GM12878 (cell line): ENCODE results near the gene HIVEP2. TPM values are rescaled to one million over a fixed set of nuclear protein-coding genes. Genes with fewer than 3 reads are reported as not detected.

ENCODE experiments used
- BCL11A ChIP-seq: IDR thresholded peaks from 2 replicates; pipeline ENCODE4 v1.6.1; 2011; ENCODE audit warnings: low read depth, low read length
- BCLAF1 ChIP-seq: fragments of 450-650 bp; IDR thresholded peaks from 2 replicates; pipeline ENCODE4 v1.6.1; 2017; ENCODE audit warnings: antibody characterized with exemption, mild to moderate bottlenecking, moderate library complexity
- CREM ChIP-seq: IDR thresholded peaks from 2 replicates; pipeline ENCODE4 v1.6.1; 2014; ENCODE audit warnings: antibody characterized with exemption, low read depth
- EGR1 ChIP-seq, 2 experiments: IDR thresholded peaks; 1 replicate in 1 of 2; 2 replicates in 1 of 2; pipeline ENCODE4 v1.6.1; 2011 to 2012; ENCODE audit warnings: low read depth in 2 of 2, low read length in 2 of 2, borderline replicate concordance in 1 of 2, mild to moderate bottlenecking in 1 of 2, moderate library complexity in 1 of 2
- ESRRA ChIP-seq: IDR thresholded peaks from 2 replicates; pipeline ENCODE4 v1.6.1; 2012; ENCODE audit warnings: mild to moderate bottlenecking, low read length, improper control_type of control experiment
- JUND ChIP-seq: IDR thresholded peaks from 2 replicates; pipeline ENCODE4 v1.6.1; 2012; ENCODE audit warnings: low read depth, mild to moderate bottlenecking, low read length, improper control_type of control experiment, moderate library complexity
- MTA3 ChIP-seq: IDR thresholded peaks from 2 replicates; pipeline ENCODE4 v1.6.1; 2012; ENCODE audit warnings: low read length, inconsistent platforms, borderline replicate concordance
- MXI1 ChIP-seq: fragments of 150-350 bp; IDR thresholded peaks from 2 replicates; pipeline ENCODE4 v1.6.1; 2011; ENCODE audit warnings: low read depth, mild to moderate bottlenecking, inconsistent platforms, low read length, improper control_type of control experiment
- NRF1 ChIP-seq: conservative IDR thresholded peaks from 2 replicates; pipeline ENCODE4 v1.6.1; 2011; ENCODE audit warnings: mild to moderate bottlenecking, low read depth, low read length, improper control_type of control experiment
- POU2F2 ChIP-seq: IDR thresholded peaks from 3 replicates; pipeline ENCODE4 v1.6.1; 2011; ENCODE audit warnings: low read depth, mild to moderate bottlenecking, low read length, borderline replicate concordance
- RBBP5 ChIP-seq: fragments of 200-600 bp; sonication (generic); conservative IDR thresholded peaks from 2 replicates; pipeline ENCODE4 v1.6.1; 2016
- RELA ChIP-seq: fragments of 450-650 bp; IDR thresholded peaks from 2 replicates; pipeline ENCODE4 v1.8.0; 2014; ENCODE audit warnings: borderline replicate concordance; ENCODE audit not compliant: partially characterized antibody
- RUNX3 ChIP-seq: IDR thresholded peaks from 2 replicates; pipeline ENCODE4 v1.6.1; 2012; ENCODE audit warnings: low read length, inconsistent platforms
- SMAD1 ChIP-seq: fragments of 450-650 bp; IDR thresholded peaks from 2 replicates; pipeline ENCODE4 v1.6.1; 2018; ENCODE audit warnings: mild to moderate bottlenecking, low read depth; ENCODE audit not compliant: partially characterized antibody
- SMARCA5 ChIP-seq: fragments of 450-650 bp; IDR thresholded peaks from 2 replicates; pipeline ENCODE4 v1.6.1; 2017; ENCODE audit warnings: mild to moderate bottlenecking
- SP1 ChIP-seq: IDR thresholded peaks from one replicate; pipeline ENCODE4 v1.6.1; 2011; ENCODE audit warnings: low read depth, low read length
- YY1 ChIP-seq: IDR thresholded peaks from 2 replicates; pipeline ENCODE4 v1.6.1; 2011; ENCODE audit warnings: low read depth, mild to moderate bottlenecking, low read length
- ZBTB40 ChIP-seq: fragments of 450-650 bp; IDR thresholded peaks from 2 replicates; pipeline ENCODE4 v1.6.1; 2016; ENCODE audit warnings: mild to moderate bottlenecking, moderate library complexity, borderline replicate concordance
- ZNF207 ChIP-seq: fragments of 450-650 bp; IDR thresholded peaks from 2 replicates; pipeline ENCODE4 v1.6.1; 2014; ENCODE audit warnings: antibody characterized with exemption, mild to moderate bottlenecking, borderline replicate concordance
- polyA plus RNA-seq, 11 experiments: library from polyadenylated mRNA; depleted of rRNA in 4 of 11; unstranded in 6 of 11; stranded (reverse) in 5 of 11; fragments of >200 nt; fragmentation: Nextera tagmentation in 4 of 11; fragmentation: Illumina TruSeq in 1 of 11; extraction: Ambion mirVana in 4 of 11; extraction: Trizol in 1 of 11; gene quantifications; 1 replicate in 1 of 11; 2 replicates in 10 of 11; pipeline versions ENCODE4 v1.2.1 to v1.2.3, GENCODE V29; 2011 to 2016; ENCODE audit warnings: inconsistent platforms in 2 of 11, missing spikeins in 2 of 11, low read depth in 1 of 11
- total RNA-seq, 4 experiments: library from RNA; depleted of rRNA in 3 of 4; stranded (reverse); fragments of >200 nt in 3 of 4; fragmentation: Illumina TruSeq in 1 of 4; extraction: Trizol in 1 of 4; gene quantifications; 2 replicates each; pipeline versions ENCODE4 v1.2.1 to v1.2.3, GENCODE V29; 2013 to 2021
- TF ChIP-seq, protein P1 (sequence below): IDR thresholded peaks from 2 replicates; pipeline ENCODE4 v1.6.1; 2012; ENCODE audit warnings: low read length, inconsistent platforms
- TF ChIP-seq, protein P2 (sequence below): fragments of 450-650 bp; IDR thresholded peaks from 2 replicates; pipeline ENCODE4 v1.6.1; 2016; ENCODE audit warnings: mild to moderate bottlenecking

HIVEP2 gene
- total and polyA plus RNA-seq, 10 of the 15 experiments (the other 5 are each of a cell fraction or from before 2014, with no cell fraction given): 1.2 to 15.7 (median 10.2) TPM

DNA sequence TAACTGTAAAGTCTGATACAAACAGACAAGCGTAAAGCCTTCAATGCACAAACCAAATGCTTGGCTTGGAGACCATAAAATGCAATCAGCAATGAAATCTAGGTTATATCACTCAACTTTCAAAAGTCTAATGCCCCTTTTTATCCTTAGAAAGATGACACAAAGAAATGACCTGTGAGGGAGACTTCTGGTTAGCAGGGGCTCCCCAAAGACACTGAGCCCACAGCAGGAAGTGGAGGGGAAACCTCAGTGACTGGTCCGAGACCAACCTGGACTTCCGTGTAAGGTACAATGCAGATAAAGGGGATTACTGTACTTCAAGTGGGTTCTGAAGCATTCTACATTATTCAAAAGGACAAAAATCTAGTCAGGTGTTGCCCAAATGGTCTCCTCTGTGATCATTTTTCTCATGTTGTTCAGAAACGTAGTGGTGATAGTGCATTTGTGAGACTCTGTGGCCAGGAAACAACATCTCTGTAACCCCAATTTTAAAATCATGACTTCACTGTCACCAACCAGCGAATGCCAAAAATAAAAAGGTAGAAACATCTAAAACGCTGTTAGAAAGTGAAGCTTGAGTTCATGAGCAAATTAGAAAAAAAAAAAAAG, 88.2 kb downstream of the HIVEP2 start (continued):
- TF ChIP-seq, protein P1, sequence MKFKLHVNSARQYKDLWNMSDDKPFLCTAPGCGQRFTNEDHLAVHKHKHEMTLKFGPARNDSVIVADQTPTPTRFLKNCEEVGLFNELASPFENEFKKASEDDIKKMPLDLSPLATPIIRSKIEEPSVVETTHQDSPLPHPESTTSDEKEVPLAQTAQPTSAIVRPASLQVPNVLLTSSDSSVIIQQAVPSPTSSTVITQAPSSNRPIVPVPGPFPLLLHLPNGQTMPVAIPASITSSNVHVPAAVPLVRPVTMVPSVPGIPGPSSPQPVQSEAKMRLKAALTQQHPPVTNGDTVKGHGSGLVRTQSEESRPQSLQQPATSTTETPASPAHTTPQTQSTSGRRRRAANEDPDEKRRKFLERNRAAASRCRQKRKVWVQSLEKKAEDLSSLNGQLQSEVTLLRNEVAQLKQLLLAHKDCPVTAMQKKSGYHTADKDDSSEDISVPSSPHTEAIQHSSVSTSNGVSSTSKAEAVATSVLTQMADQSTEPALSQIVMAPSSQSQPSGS: peak; percentile 81
- TF ChIP-seq CREM (peak; percentile 18; the same call in 1 of the 2 replicates), ZBTB40 (no peak; the same call in 1 of the 2 replicates), EGR1 (IDR thresholded peaks at IDR 0.05; ENCODE audit: borderline replicate concordance in 1 of 2, low read depth in 2 of 2, low read length in 2 of 2) (0 out of 3 replicates have a peak, but pooled peaks of 1 of the 2 experiments have one; percentile 6), RELA (peak; percentile 54), MTA3 (peak; percentile 64; the same call in 1 of the 2 replicates), POU2F2 (peak; percentile 77; the same call in 2 of the 3 replicates), ESRRA (no peak), NRF1 (no peak), SMARCA5 (no peak), BCL11A (0 out of 2 replicates have a peak, but pooled peaks have one; percentile 5), RBBP5 (no peak), ZNF207 (no peak), BCLAF1 (no peak), MXI1 (no peak), SP1 (peak; percentile 8), RUNX3 (peak; percentile 89), YY1 (peak; percentile 8; the same call in 1 of the 2 replicates), JUND (no peak), SMAD1 (peak; percentile 17)
- TF ChIP-seq, protein P2, sequence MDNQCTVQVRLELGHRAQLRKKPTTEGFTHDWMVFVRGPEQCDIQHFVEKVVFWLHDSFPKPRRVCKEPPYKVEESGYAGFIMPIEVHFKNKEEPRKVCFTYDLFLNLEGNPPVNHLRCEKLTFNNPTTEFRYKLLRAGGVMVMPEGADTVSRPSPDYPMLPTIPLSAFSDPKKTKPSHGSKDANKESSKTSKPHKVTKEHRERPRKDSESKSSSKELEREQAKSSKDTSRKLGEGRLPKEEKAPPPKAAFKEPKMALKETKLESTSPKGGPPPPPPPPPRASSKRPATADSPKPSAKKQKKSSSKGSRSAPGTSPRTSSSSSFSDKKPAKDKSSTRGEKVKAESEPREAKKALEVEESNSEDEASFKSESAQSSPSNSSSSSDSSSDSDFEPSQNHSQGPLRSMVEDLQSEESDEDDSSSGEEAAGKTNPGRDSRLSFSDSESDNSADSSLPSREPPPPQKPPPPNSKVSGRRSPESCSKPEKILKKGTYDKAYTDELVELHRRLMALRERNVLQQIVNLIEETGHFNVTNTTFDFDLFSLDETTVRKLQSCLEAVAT: 0 out of 2 replicates have a peak, but pooled peaks have one; percentile 47
